Stomach (tissue), 4 donors: Measurements from ENCODE around the gene PLRG1.

Experiments
- CTCF ChIP-seq, 7 experiments: fragments of 450-650 bp in 4 of 7; fragments of 200-600 bp in 3 of 7; sonication (generic) in 3 of 7; IDR thresholded peaks; one replicate each; pipeline ENCODE4 v1.5.1; 2016 to 2019; ENCODE audit warnings: antibody characterized with exemption in 7 of 7, control low read depth in 2 of 7, mild to moderate bottlenecking in 1 of 7
- POLR2A ChIP-seq, 4 donors: fragments of 450-650 bp; IDR thresholded peaks; one replicate each; pipeline ENCODE4 v1.6.1; 2016; ENCODE audit warnings: antibody characterized with exemption in 4 of 4, control low read depth in 2 of 4, mild to moderate bottlenecking in 1 of 4, moderate library complexity in 1 of 4
- POLR2AphosphoS5 ChIP-seq, 3 donors: sonication (generic); formaldehyde crosslinking; IDR thresholded peaks; one replicate each; pipeline ENCODE4 v1.6.1; 2016; ENCODE audit warnings: antibody characterized with exemption in 3 of 3

- TF ChIP-seq CTCF (IDR thresholded peaks at IDR 0.05) (no peak), POLR2AphosphoS5 (IDR thresholded peaks at IDR 0.05) (no peak), POLR2A (IDR thresholded peaks at IDR 0.05) (no peak)
Observed at GRCh38 chr4:154590329-154591006, 40.3 kb upstream of the PLRG1 start, which contains the start of gene FGA.
